K562 (cell line): ENCODE data around the gene CCDC116. TPM values are rescaled to one million over a fixed set of nuclear protein-coding genes. Genes with fewer than 3 reads are reported as not detected.

Experiments
- ATAC-seq: fragments of 200-7000 bp; cut with Tn5 transposase; 3 replicates; pipeline ENCODE4 v1.9.1; 2020; ENCODE audit warnings: moderate library complexity
- BruUV-seq: library from RNA; stranded (reverse); fragments of 400-500 nt; replicated peaks from 2 replicates; lab custom pipeline; 2021; lab: Mats Ljungman, UMichigan
- CTCF ChIA-PET: fragments of 300-600 bp; formaldehyde crosslinking; extraction: SDS; loops from one replicate; lab custom pipeline; 2021; ENCODE audit warnings: low intra/inter-chr PET ratio; lab: Yijun Ruan, JAX
- POLR2A ChIA-PET: fragments of 300-600, 350-650 bp; sonication (Branson Sonifier 250); formaldehyde crosslinking; extraction: SDS; loops from one replicate; lab custom pipeline; 2021; ENCODE audit warnings: antibody characterized with exemption, inconsistent platforms; lab: Yijun Ruan, JAX
- DNase-seq, 4 experiments: peaks; one replicate each; pipeline versions ENCODE4 v3.0.0 to v3.0.0-alpha.2; 2011 to 2018; ENCODE audit warnings: low spot score in 3 of 4, mixed read lengths in 3 of 4; ENCODE audit errors: extremely low read depth in 1 of 4
- FAIRE-seq: peaks from 2 replicates; lab custom pipeline; 2011; peaks lifted over from hg19 to GRCh38; lab: Jason Lieb, UNC
- H2AFZ ChIP-seq: 2 replicates; pipeline ENCODE4 v1.6.0; 2011; ENCODE audit warnings: low read depth, low read length, control low read depth, inconsistent platforms
- H3K27ac ChIP-seq: fragments of 200-600 bp; 3 replicates; pipeline ENCODE4 v1.8.0; 2011; ENCODE audit warnings: low read depth, mild to moderate bottlenecking, control low read depth, inconsistent platforms, low read length, moderate library complexity, mixed read lengths; ENCODE audit errors: extremely low read depth
- H3K27me3 ChIP-seq, 2 experiments: fragments of 300-600 bp in 1 of 2; 2 replicates in 1 of 2; 3 replicates in 1 of 2; pipeline versions ENCODE4 v1.6.0 to v1.8.0; 2011; ENCODE audit warnings: inconsistent platforms in 2 of 2, low read length in 2 of 2, mild to moderate bottlenecking in 1 of 2, mixed read lengths in 1 of 2, moderate library complexity in 1 of 2; ENCODE audit not compliant: control insufficient read depth in 2 of 2, insufficient read depth in 2 of 2
- H3K36me3 ChIP-seq: fragments of 300-600 bp; 3 replicates; pipeline ENCODE4 v1.8.0; 2011; ENCODE audit warnings: mild to moderate bottlenecking, low read length, inconsistent platforms; ENCODE audit not compliant: control insufficient read depth, insufficient read depth
- H3K4me1 ChIP-seq, 2 experiments: fragments of 200-600 bp in 1 of 2; replicated peaks in 1 of 2; 2 replicates in 1 of 2; 3 replicates in 1 of 2; pipeline versions ENCODE4 v1.5.1 to v1.8.0; 2011; ENCODE audit warnings: inconsistent platforms in 2 of 2, low read length in 2 of 2, mild to moderate bottlenecking in 1 of 2, mixed read lengths in 1 of 2, moderate library complexity in 1 of 2; ENCODE audit not compliant: control insufficient read depth in 2 of 2, insufficient read depth in 2 of 2
- H3K4me2 ChIP-seq: 2 replicates; pipeline ENCODE4 v1.6.1; 2011; ENCODE audit warnings: low read length, control low read depth, inconsistent platforms, mixed read lengths; ENCODE audit not compliant: insufficient read depth
- H3K4me3 ChIP-seq: fragments of 200-600 bp; sonication (generic), shearing (Covaris generic); 2 replicates; pipeline ENCODE4 v1.5.1; 2016; ENCODE audit warnings: control low read depth, inconsistent platforms
- H3K79me2 ChIP-seq: fragments of 200-600 bp; 3 replicates; pipeline ENCODE4 v1.8.0; 2011; ENCODE audit warnings: low read length, inconsistent platforms; ENCODE audit not compliant: control insufficient read depth, insufficient read depth
- H3K9ac ChIP-seq, 2 experiments: 2 replicates each; pipeline versions ENCODE4 v1.6.0 to v1.6.1; 2011; ENCODE audit warnings: low read depth in 2 of 2, low read length in 2 of 2, control low read depth in 1 of 2, inconsistent platforms in 1 of 2, mild to moderate bottlenecking in 1 of 2, mixed read lengths in 1 of 2; ENCODE audit not compliant: insufficient read depth in 1 of 2
- H3K9me1 ChIP-seq: one replicate; pipeline ENCODE4 v1.6.0; 2011; ENCODE audit warnings: inconsistent platforms, mild to moderate bottlenecking, low read length, moderate library complexity; ENCODE audit not compliant: control insufficient read depth, insufficient read depth
- H3K9me3 ChIP-seq: replicated peaks from 2 replicates; pipeline ENCODE4 v1.5.1; 2011; ENCODE audit warnings: low read depth, low read length, inconsistent platforms; ENCODE audit not compliant: control insufficient read depth, insufficient read depth
- H4K20me1 ChIP-seq: replicated peaks from 2 replicates; pipeline ENCODE4 v1.6.1; 2011; ENCODE audit warnings: low read length, inconsistent platforms, mixed read lengths; ENCODE audit not compliant: control insufficient read depth, insufficient read depth
- AFF4 ChIP-seq: sonication (generic); formaldehyde crosslinking; IDR thresholded peaks from 2 replicates; pipeline ENCODE4 v1.8.0; 2023; ENCODE audit warnings: mild to moderate bottlenecking, missing genetic modification reagents
- ETS1 ChIP-seq: conservative IDR thresholded peaks from 2 replicates; pipeline ENCODE4 v1.6.1; 2011; ENCODE audit warnings: low read depth, mild to moderate bottlenecking, low read length; ENCODE audit not compliant: control insufficient read depth
- HNRNPL ChIP-seq: fragments of 200-400 bp; formaldehyde crosslinking; IDR thresholded peaks from 2 replicates; pipeline ENCODE4 v1.6.1; 2017; ENCODE audit warnings: low read depth, mild to moderate bottlenecking, low read length
- LEF1 ChIP-seq: fragments of 450-650 bp; IDR thresholded peaks from 2 replicates; pipeline ENCODE4 v1.6.1; 2016; ENCODE audit warnings: mild to moderate bottlenecking
- NCOA4 ChIP-seq: fragments of 450-650 bp; IDR thresholded peaks from 2 replicates; pipeline ENCODE4 v1.6.1; 2018; ENCODE audit warnings: mild to moderate bottlenecking; ENCODE audit not compliant: partially characterized antibody
- POLR2G ChIP-seq: fragments of 200-400 bp; formaldehyde crosslinking; IDR thresholded peaks from 2 replicates; pipeline ENCODE4 v1.6.1; 2017; ENCODE audit warnings: low read depth, mild to moderate bottlenecking, antibody characterized with exemption, low read length, moderate library complexity
- SLC30A9 ChIP-seq: fragments of 250-450 bp; sonication (Bioruptor Pico); IDR thresholded peaks from 2 replicates; pipeline ENCODE4 v1.8.0; 2022; ENCODE audit warnings: mild to moderate bottlenecking, moderate library complexity
- TCF7 ChIP-seq: sonication (generic); IDR thresholded peaks from 2 replicates; pipeline ENCODE4 v1.6.1; 2016; ENCODE audit warnings: antibody characterized with exemption, borderline replicate concordance
- ZNF224 ChIP-seq: sonication (generic); formaldehyde crosslinking; IDR thresholded peaks from 2 replicates; pipeline ENCODE4 v1.8.0; 2022; ENCODE audit warnings: mild to moderate bottlenecking, missing genetic modification reagents
- ZNF280B ChIP-seq: fragments of 250-450 bp; sonication (Bioruptor Pico); IDR thresholded peaks from 2 replicates; pipeline ENCODE4 v1.5.1; 2021; ENCODE audit warnings: mild to moderate bottlenecking
- ZNF444 ChIP-seq: fragments of 250-450 bp; sonication (Bioruptor Pico); IDR thresholded peaks from 2 replicates; pipeline ENCODE4 v1.4.0; 2020; ENCODE audit warnings: mild to moderate bottlenecking, moderate library complexity
- WGBS: fragments of 100-300 bp; shearing (Covaris generic); methylation state at CpG from one replicate; pipeline ENCODE4 v1.1.6; 2016; ENCODE audit warnings: low coverage, mixed read lengths; ENCODE audit not compliant: insufficient coverage; ENCODE audit errors: missing lambda C conversion rate; 5-methylcytosine and 5-hydroxymethylcytosine counted together
- in situ Hi-C: fragments of 300-500 bp; cut with MboI; formaldehyde crosslinking; loops from 4 replicates; pipeline ENCODE4 v1.15.0; 2018; ENCODE audit warnings: inconsistent platforms, mixed read lengths
- intact Hi-C: fragments of 100-400 bp; cut with micrococcal nuclease; formaldehyde crosslinking; loops from 2 replicates; pipeline ENCODE4 v1.14.2; 2022
- polyA plus RNA-seq, 8 experiments: library from polyadenylated mRNA; depleted of rRNA in 4 of 8; stranded (reverse) in 5 of 8; unstranded in 3 of 8; fragments of >200 nt; fragmentation: Nextera tagmentation in 2 of 8; fragmentation: Illumina TruSeq in 1 of 8; extraction: Ambion mirVana in 2 of 8; extraction: Trizol in 1 of 8; gene quantifications; 2 replicates each; pipeline versions ENCODE4 v1.2.1 to v1.2.3, GENCODE V29; 2011 to 2014; ENCODE audit warnings: inconsistent platforms in 1 of 8, missing spikeins in 1 of 8
- total RNA-seq, 7 experiments: library from RNA; depleted of rRNA in 6 of 7; stranded (reverse); fragments of >200 nt in 6 of 7; fragmentation: Illumina TruSeq in 2 of 7; extraction: Trizol in 2 of 7; gene quantifications; 2 replicates each; pipeline versions ENCODE4 v1.2.1 to v1.2.3, GENCODE V29; 2011 to 2021; ENCODE audit warnings: low replicate concordance in 1 of 7

Gene CCDC116
- total and polyA plus RNA-seq, 9 of the 15 experiments (the other 6 are each of a cell fraction or from before 2014, with no cell fraction given), result 1.6 to 11.3 (median 4.7) TPM

GRCh38 chr22:21673534-21674321 is 41.2 kb downstream of the CCDC116 start (continued):
- TF ChIP-seq AFF4 (CRISPR knock-in tag) (no peak), NCOA4 (no peak)

- in situ Hi-C loops (loop anchor here (25.0 kb wide), 1 partner anchor 1337 kb away; no protein-coding TSS in a partner anchor), intact Hi-C loops (no loop called here)
- Histone ChIP-seq H3K36me3 (peaks cover 74% of the 10 kb centered on the region), H3K27me3 (no peaks in the 10 kb centered on the region), H3K4me1 (peaks cover 0 to 16% of the 10 kb centered on the region in 2 experiments; a peak in 2 of 5 replicates), H3K9me1 (peaks cover 8% of the 10 kb centered on the region), H3K79me2 (peaks cover 2% of the 10 kb centered on the region; the same call in 2 of the 3 replicates), H3K9me3 (no peaks in the 10 kb centered on the region), H3K27ac (no peak overlapping the region), H2AFZ (no peak overlapping the region), H4K20me1 (peaks cover 14% of the 10 kb centered on the region), H3K9ac (no peak overlapping the region; a peak in 1 of 4 replicates), H3K4me2 (no peak overlapping the region), H3K4me3 (no peak overlapping the region)
- ChIA-PET POLR2A (interaction anchor here (0.6 to 2.6 kb wide), 16 partner anchors 8 to 179 kb away, joined by 3 to 34 read pairs (median 4); partner anchors contain the start of genes PPIL2 and SDF2L1), CTCF (interaction anchor here (0.6 kb wide), 1 partner anchor 278 kb away, joined by 3 read pairs; the partner anchor contains the start of gene PPM1F)
- DNase-seq (peak in 1 of 4 experiments; percentile 55), ATAC-seq (no peak), FAIRE-seq (no peak)
- no TSS peak for BruUV-seq
- 93% methylated on average over 12 of the region's 12 CpGs for WGBS
- TF ChIP-seq ZNF444 (CRISPR knock-in tag), result no peak
- no peak for TF ChIP-seq POLR2G
- no peak for TF ChIP-seq HNRNPL
- TF ChIP-seq SLC30A9 (CRISPR knock-in tag), result no peak
- no peak for TF ChIP-seq ETS1
- TF ChIP-seq TCF7, result no peak
- no peak for TF ChIP-seq LEF1
- no peak for TF ChIP-seq ZNF280B
- no peak for TF ChIP-seq ZNF224 (CRISPR knock-in tag)
Measured at GRCh38 chr22:21674638-21675245, 42.2 kb downstream of the CCDC116 start.
